OCI-LY1 (cell line): ENCODE data around the gene ARFGAP2.

ENCODE experiments used
- H2AFZ ChIP-seq: fragments of 200-600 bp; sonication (generic), shearing (Covaris generic); 2 replicates; pipeline ENCODE4 v1.6.0; 2014; ENCODE audit warnings: antibody characterized with exemption, mild to moderate bottlenecking, low read length
- H3F3A ChIP-seq: fragments of 200-600 bp; sonication (generic), shearing (Covaris generic); 2 replicates; pipeline ENCODE4 v1.6.0; 2014; ENCODE audit warnings: mild to moderate bottlenecking, antibody characterized with exemption, low read length, moderate library complexity; ENCODE audit not compliant: insufficient read depth
- H3K27ac ChIP-seq: fragments of 200-600 bp; sonication (generic); 2 replicates; pipeline ENCODE4 v1.5.1; 2014; ENCODE audit warnings: low read length, mixed run types, mild to moderate bottlenecking, low read depth; ENCODE audit not compliant: poor library complexity, severe bottlenecking
- H3K27me3 ChIP-seq: fragments of 200-600 bp; sonication (generic); 2 replicates; pipeline ENCODE4 v1.6.0; 2014; ENCODE audit warnings: antibody characterized with exemption, mild to moderate bottlenecking, low read length, moderate library complexity; ENCODE audit not compliant: insufficient read depth
- H3K36me3 ChIP-seq: fragments of 200-600 bp; sonication (generic); 2 replicates; pipeline ENCODE4 v1.6.1; 2014; ENCODE audit warnings: mild to moderate bottlenecking, antibody characterized with exemption, low read length, moderate library complexity, mixed read lengths; ENCODE audit not compliant: insufficient read depth
- H3K4me1 ChIP-seq: fragments of 200-600 bp; sonication (generic); 2 replicates; pipeline ENCODE4 v1.5.1; 2014; ENCODE audit warnings: mild to moderate bottlenecking, low read length, moderate library complexity; ENCODE audit not compliant: insufficient read depth, severe bottlenecking
- H3K4me2 ChIP-seq: fragments of 200-600 bp; sonication (generic), shearing (Covaris generic); 2 replicates; pipeline ENCODE4 v1.6.1; 2014; ENCODE audit warnings: low read length
- H3K4me3 ChIP-seq: fragments of 200-600 bp; sonication (generic); 2 replicates; pipeline ENCODE4 v1.5.1; 2014; ENCODE audit warnings: low read length, low read depth, mild to moderate bottlenecking, mixed read lengths; ENCODE audit not compliant: poor library complexity, severe bottlenecking
- H3K79me2 ChIP-seq: fragments of 200-600 bp; shearing (Covaris generic); 2 replicates; pipeline ENCODE4 v1.6.1; 2016; ENCODE audit warnings: mixed run types, low read length, mixed read lengths; ENCODE audit not compliant: insufficient read depth
- H3K9ac ChIP-seq: fragments of 200-600 bp; sonication (generic), shearing (Covaris generic); 2 replicates; pipeline ENCODE4 v1.6.1; 2014; ENCODE audit warnings: mild to moderate bottlenecking, low read length, mixed read lengths
- H3K9me2 ChIP-seq: fragments of 200-600 bp; sonication (generic), shearing (Covaris generic); 2 replicates; pipeline ENCODE4 v1.6.1; 2014; ENCODE audit warnings: low read depth, mild to moderate bottlenecking, low read length, mixed read lengths
- H3K9me3 ChIP-seq: fragments of 200-600 bp; shearing (Covaris generic); 2 replicates; pipeline ENCODE4 v1.6.1; 2014; ENCODE audit warnings: low read length, mixed read lengths
- H4K20me1 ChIP-seq: fragments of 200-600 bp; sonication (generic), shearing (Covaris generic); 2 replicates; pipeline ENCODE4 v1.6.0; 2016; ENCODE audit warnings: mild to moderate bottlenecking, low read length; ENCODE audit not compliant: insufficient read depth
- EZH2 ChIP-seq: fragments of 200-600 bp; sonication (generic), shearing (Covaris generic); IDR thresholded peaks from 2 replicates; pipeline ENCODE4 v1.8.0; 2017; ENCODE audit warnings: borderline replicate concordance, mixed run types, mild to moderate bottlenecking, antibody characterized with exemption, low read length, moderate library complexity, mixed read lengths
- TF ChIP-seq, protein P1 (sequence below): fragments of 200-600 bp; sonication (generic), shearing (Covaris generic); IDR thresholded peaks from 2 replicates; pipeline ENCODE4 v1.5.1; 2017; ENCODE audit warnings: mild to moderate bottlenecking, antibody characterized with exemption, low read length, moderate library complexity, mixed read lengths

Gene ARFGAP2

DNA sequence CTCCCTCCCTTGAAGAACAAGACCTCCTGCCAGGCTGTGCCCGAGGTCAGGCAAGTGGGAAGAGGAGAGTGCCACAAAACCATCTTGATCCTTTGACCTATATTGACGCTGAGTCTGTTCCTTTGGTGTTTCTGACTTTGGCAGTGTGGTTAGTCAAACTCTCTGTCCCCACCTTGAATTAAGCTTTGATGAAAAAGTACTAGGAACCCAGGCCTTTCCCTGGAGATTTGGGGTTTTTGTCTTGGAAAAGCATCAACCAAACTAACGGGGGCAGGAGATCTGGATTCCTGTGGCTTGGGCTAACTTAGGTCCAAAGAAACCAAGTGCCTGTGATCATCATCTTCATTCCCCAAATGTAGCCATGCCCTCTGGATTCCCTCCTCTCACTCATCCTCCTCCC, 40.4 kb downstream of the ARFGAP2 start:
- Histone ChIP-seq H3K9me3 (no peaks in the 10 kb centered on the region), H3K9me2 (no peaks in the 10 kb centered on the region)
- no peak for TF ChIP-seq EZH2
- TF ChIP-seq, protein P1, sequence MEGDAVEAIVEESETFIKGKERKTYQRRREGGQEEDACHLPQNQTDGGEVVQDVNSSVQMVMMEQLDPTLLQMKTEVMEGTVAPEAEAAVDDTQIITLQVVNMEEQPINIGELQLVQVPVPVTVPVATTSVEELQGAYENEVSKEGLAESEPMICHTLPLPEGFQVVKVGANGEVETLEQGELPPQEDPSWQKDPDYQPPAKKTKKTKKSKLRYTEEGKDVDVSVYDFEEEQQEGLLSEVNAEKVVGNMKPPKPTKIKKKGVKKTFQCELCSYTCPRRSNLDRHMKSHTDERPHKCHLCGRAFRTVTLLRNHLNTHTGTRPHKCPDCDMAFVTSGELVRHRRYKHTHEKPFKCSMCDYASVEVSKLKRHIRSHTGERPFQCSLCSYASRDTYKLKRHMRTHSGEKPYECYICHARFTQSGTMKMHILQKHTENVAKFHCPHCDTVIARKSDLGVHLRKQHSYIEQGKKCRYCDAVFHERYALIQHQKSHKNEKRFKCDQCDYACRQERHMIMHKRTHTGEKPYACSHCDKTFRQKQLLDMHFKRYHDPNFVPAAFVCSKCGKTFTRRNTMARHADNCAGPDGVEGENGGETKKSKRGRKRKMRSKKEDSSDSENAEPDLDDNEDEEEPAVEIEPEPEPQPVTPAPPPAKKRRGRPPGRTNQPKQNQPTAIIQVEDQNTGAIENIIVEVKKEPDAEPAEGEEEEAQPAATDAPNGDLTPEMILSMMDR: no peak

DNA sequence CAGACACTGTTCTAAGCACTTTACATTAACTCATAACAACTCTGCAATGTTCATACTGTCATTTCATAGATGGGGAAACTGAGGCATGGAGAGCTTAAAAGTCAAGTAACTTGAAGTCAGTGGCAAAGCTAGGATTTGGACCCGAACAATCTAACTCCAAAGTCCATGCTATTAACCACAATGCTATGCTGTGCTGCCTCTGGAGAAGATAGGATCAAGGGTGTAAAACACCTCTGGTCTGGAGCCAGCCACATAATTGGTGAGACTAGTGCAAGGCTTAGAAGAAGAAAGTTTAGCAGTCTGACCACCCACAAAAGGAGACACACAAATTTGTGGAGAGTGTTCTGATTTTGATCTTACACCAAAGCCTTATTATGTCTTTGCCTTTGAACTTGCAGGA, 43.7 kb downstream of the ARFGAP2 start:
- H3K9me3 ChIP-seq: no peaks in the 10 kb centered on the region
- TF ChIP-seq, protein P1: no peak
- TF ChIP-seq EZH2: no peak
- no peak overlapping the region for H3K9ac ChIP-seq
- H3K4me3 ChIP-seq: no peak overlapping the region
- no peaks in the 10 kb centered on the region for H4K20me1 ChIP-seq
- H3K27me3 ChIP-seq: no peaks in the 10 kb centered on the region
- H3K79me2 ChIP-seq: no peaks in the 10 kb centered on the region
- peaks cover 29% of the 10 kb centered on the region for H3K4me1 ChIP-seq
- H3K27ac ChIP-seq: no peak overlapping the region
- no peaks in the 10 kb centered on the region for H3F3A ChIP-seq
- no peak overlapping the region for H2AFZ ChIP-seq
- H3K9me2 ChIP-seq: no peaks in the 10 kb centered on the region
- H3K4me2 ChIP-seq: no peak overlapping the region
- H3K36me3 ChIP-seq: peaks cover 7% of the 10 kb centered on the region; the same call in 1 of the 2 replicates

More for the DNA sequence above, 40.4 kb downstream of the ARFGAP2 start:
- Histone ChIP-seq H3K79me2 (no peaks in the 10 kb centered on the region), H3F3A (no peaks in the 10 kb centered on the region), H3K4me3 (no peak overlapping the region), H3K27ac (no peak overlapping the region), H3K9ac (no peak overlapping the region), H2AFZ (no peak overlapping the region), H3K27me3 (no peaks in the 10 kb centered on the region), H3K4me2 (no peak overlapping the region), H4K20me1 (no peaks in the 10 kb centered on the region), H3K36me3 (peaks cover 13% of the 10 kb centered on the region; the same call in 1 of the 2 replicates), H3K4me1 (peaks cover 15% of the 10 kb centered on the region)

DNA sequence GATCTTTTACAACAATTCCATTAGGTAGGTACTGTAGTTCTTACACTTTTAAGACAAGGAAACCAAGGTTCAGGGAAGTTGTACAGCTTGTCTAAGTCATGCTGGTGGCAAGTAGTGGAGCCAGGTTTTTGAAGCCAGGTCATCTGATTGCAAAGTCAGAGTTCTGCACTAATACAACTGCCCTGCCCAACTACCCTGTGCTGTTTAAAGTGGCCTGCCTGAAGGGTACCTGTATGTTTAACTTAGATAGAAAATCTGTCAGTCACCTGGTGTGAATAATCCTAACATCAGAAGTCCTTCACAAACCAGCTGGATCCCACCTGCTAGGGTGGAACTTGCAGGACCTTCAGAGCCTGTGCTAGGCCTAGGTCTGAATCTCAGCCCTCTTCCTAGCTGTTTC, 44.2 kb downstream of the ARFGAP2 start:
- Histone ChIP-seq H3K27me3 (no peaks in the 10 kb centered on the region), H3K9me2 (no peaks in the 10 kb centered on the region), H3K27ac (no peak overlapping the region), H3F3A (no peaks in the 10 kb centered on the region), H3K4me3 (no peak overlapping the region), H3K9ac (no peak overlapping the region), H2AFZ (no peak overlapping the region), H3K4me1 (peaks cover 29% of the 10 kb centered on the region), H3K4me2 (no peak overlapping the region), H3K9me3 (no peaks in the 10 kb centered on the region), H4K20me1 (no peaks in the 10 kb centered on the region), H3K36me3 (0 out of 2 replicates have a peak, but pooled peaks cover 2% of the 10 kb centered on the region), H3K79me2 (no peaks in the 10 kb centered on the region)
- TF ChIP-seq, protein P1: no peak
- TF ChIP-seq EZH2: no peak
